ENCODE results near the gene SLC25A29. TPM values are rescaled to one million over a fixed set of nuclear protein-coding genes. Genes with fewer than 3 reads are reported as not detected.

The SLC25A29 gene
- total RNA-seq, 1 donor = 11.5 TPM

DNA sequence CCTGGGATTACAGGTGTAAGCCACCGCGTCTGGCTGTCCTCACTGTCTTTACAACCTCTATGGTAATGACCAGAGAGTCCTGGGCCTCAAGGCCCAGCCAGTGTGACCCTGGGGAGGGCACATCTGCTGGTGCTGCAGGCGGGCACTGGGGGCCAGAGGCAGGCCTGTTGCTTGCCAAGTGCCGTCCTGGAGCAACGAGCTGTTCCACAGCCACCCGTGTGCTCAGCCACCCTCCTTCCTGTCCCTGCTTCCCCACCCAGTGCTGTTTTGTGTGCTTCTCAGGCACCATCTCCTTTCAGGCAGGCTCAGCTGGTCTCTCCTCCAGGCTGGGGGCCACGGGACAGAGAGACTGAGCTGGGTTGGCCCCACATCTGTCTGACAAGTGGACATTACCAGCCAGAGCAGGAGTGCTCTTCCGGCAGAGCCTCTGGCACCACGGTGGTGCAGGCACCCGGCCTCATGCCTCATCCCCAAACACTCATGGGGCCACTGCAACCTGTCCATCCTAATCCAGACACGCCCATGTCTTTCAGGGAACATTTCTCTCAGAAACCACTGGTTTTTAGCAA is 25.9 kb upstream of the SLC25A29 start:
- TF ChIP-seq, protein P1, sequence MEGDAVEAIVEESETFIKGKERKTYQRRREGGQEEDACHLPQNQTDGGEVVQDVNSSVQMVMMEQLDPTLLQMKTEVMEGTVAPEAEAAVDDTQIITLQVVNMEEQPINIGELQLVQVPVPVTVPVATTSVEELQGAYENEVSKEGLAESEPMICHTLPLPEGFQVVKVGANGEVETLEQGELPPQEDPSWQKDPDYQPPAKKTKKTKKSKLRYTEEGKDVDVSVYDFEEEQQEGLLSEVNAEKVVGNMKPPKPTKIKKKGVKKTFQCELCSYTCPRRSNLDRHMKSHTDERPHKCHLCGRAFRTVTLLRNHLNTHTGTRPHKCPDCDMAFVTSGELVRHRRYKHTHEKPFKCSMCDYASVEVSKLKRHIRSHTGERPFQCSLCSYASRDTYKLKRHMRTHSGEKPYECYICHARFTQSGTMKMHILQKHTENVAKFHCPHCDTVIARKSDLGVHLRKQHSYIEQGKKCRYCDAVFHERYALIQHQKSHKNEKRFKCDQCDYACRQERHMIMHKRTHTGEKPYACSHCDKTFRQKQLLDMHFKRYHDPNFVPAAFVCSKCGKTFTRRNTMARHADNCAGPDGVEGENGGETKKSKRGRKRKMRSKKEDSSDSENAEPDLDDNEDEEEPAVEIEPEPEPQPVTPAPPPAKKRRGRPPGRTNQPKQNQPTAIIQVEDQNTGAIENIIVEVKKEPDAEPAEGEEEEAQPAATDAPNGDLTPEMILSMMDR (IDR thresholded peaks at IDR 0.05; ENCODE audit: insufficient read depth, low read length) = no peak
- no peak for DNase-seq (ENCODE audit: low read depth)
- H3K4me3 ChIP-seq (ENCODE audit: low read depth, low read length) = no peak overlapping the region

DNA sequence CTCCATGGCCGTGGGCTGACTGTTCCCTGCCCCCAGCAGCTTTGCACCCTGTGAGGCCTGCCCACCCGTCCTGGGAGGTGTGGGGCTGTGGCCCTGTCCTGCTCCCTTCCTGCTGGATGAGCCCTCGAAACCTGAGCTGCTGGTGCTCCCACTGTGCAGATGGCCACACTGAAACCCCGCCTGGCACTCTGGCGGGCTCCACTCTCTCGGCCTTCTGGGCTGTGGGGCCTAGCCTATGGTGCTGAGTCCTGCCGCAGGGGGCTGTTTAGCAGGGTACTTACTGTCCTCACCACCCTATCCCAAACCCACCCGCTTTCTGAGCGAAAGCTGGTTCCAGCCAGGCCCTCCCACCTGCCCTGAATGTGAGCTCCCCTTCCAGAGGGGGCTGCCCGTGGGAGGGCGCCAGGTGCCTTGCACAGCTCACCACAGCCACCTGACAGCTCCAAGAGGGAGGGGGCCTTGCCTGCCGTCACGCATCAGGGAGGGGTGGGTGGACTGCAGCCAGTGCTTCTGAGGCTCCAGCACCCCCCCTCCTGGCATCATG is 24.2 kb upstream of the SLC25A29 start:
- no peak overlapping the region for H3K4me3 ChIP-seq (ENCODE audit: low read depth, low read length)
- DNase-seq (ENCODE audit: low read depth) = no peak
- TF ChIP-seq, protein P1 (IDR thresholded peaks at IDR 0.05; ENCODE audit: insufficient read depth, low read length) = no peak

DNA sequence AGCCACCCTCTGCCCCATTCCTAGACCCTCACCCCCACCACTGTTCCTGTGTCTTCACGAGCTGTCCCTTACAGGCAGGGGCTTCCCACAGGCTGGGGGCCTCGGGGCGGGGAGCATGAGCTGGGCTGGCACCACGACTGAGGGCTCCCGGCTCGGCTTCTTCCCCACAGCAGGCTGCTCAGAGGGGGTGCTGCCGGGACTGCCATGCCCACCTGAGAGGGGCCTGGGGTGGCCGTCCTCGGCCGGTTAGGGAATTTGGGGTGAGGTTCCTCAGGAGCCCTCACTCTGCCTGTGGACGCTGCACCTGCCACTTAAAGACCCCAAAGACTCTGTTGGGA is 23.7 kb upstream of the SLC25A29 start:
- TF ChIP-seq, protein P1 (IDR thresholded peaks at IDR 0.05; ENCODE audit: insufficient read depth, low read length) = no peak
- DNase-seq (ENCODE audit: low read depth) = no peak
- no peak overlapping the region for H3K4me3 ChIP-seq (ENCODE audit: low read depth, low read length)

DNA sequence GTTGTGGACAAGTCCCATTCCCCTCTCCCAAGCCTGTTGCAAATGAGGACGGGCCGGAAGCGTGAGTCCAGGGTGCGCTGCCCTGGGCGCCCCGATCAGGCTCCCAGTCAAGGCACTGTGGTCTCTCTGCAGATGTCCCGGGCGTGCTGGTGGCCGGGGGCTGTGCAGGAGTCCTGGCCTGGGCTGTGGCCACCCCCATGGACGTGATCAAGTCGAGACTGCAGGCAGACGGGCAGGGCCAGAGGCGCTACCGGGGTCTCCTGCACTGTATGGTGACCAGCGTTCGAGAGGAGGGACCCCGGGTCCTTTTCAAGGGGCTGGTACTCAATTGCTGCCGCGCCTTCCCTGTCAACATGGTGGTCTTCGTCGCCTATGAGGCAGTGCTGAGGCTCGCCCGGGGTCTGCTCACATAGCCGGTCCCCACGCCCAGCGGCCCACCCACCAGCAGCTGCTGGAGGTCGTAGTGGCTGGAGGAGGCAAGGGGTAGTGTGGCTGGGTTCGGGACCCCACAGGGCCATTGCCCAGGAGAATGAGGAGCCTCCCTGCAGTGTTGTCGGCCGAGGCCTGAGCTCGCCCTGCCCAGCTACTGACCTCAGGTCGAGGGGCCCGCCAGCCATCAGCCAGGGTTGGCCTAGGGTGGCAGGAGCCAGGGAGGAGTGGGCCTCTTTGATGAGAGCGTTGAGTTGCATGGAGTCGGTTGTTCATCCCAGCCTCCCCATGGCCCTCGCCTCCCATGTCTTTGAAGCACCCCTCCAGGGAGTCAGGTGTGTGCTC is 23.2 kb upstream of the SLC25A29 start:
- DNase-seq (ENCODE audit: low read depth) = no peak
- no peak overlapping the region for H3K4me3 ChIP-seq (ENCODE audit: low read depth, low read length)
- TF ChIP-seq, protein P1 (IDR thresholded peaks at IDR 0.05; ENCODE audit: insufficient read depth, low read length) = no peak

DNA sequence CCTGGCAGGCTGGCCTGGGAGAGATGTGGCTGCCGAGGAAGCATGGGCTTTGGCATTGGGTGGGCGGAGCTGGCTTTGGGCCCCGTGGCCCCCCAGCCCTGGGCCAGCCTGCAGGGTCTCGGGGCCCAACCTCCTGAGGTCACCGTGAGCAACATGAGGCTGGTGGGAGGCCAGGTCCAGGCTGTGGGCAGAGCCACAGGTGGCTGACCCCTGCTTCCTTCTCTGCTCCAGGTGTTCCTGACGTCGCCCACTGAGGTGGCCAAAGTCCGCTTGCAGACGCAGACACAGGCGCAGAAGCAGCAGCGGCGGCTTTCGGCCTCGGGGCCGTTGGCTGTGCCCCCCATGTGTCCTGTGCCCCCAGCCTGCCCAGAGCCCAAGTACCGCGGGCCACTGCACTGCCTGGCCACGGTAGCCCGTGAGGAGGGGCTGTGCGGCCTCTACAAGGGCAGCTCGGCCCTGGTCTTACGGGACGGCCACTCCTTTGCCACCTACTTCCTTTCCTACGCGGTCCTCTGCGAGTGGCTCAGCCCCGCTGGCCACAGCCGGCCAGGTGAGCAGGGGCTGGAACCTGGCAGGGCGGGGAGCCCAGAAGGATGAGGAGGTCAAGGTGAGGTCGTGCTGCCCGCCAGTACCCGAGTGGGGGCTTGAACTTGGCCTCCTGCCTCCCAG is 22.4 kb upstream of the SLC25A29 start:
- DNase-seq (ENCODE audit: low read depth) = no peak
- TF ChIP-seq, protein P1 (IDR thresholded peaks at IDR 0.05; ENCODE audit: insufficient read depth, low read length) = no peak
- H3K4me3 ChIP-seq (ENCODE audit: low read depth, low read length) = no peak overlapping the region

DNA sequence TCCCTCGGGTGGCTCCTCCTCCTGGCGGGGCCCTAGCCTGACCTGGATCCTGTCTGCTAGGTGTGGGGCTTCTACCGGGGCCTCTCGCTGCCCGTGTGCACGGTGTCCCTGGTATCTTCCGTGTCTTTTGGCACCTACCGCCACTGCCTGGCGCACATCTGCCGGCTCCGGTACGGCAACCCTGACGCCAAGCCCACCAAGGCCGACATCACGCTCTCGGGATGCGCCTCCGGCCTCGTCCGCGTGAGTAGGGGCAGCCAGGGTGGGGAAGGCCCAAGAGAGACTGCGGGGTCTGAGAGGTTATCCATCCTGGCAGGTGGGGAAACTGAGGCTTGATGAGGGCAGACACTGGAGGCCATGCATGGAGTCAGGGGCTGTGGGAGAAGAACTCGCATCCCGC is 20.9 kb upstream of the SLC25A29 start:
- TF ChIP-seq, protein P1 (IDR thresholded peaks at IDR 0.05; ENCODE audit: insufficient read depth, low read length) = no peak
- no peak for DNase-seq (ENCODE audit: low read depth)
- no peak overlapping the region for H3K4me3 ChIP-seq (ENCODE audit: low read depth, low read length)
